ENCODE measurements around the gene RTP5.
"Not testable (repeated sequence)": the region's sequence is repeated elsewhere in the genome, so short reads cannot be mapped to it uniquely, and the experiment has no call there.

The RTP5 gene

DNA sequence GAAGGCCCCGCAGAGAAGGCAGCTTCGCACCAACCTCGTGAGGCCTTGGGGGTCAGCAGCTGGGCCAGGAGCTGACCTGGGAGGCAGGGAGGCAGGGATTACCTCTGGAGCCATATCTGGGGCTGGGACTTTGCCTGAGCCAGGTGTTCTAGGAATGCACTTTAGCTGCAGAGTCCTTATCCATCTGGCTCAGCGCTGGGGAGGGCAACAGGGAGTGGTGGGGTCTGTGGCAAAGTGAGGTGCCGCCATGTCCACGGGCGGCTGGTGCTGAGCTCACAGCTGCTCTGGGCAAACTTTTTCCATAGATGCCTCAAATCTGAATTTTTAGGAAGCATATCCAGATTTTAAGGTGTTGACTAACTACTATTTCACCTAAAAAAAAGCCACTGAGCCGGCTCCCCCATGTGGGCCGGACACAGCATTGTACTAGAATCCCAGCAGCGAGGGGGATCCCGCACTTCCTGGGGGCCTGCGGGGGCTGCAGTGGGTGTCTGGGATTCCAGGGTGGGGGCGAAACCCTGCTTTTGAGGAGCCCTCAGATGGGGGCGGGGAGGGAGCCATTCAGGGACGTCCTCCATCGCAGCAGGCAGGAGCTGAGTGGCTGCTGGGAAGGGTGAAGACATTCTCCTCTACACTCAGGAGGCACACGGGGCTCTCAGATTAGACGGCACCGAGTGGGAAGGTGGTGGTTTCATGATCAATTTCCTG, 34.6 kb downstream of the RTP5 start:
- no peak for DNase-seq

DNA sequence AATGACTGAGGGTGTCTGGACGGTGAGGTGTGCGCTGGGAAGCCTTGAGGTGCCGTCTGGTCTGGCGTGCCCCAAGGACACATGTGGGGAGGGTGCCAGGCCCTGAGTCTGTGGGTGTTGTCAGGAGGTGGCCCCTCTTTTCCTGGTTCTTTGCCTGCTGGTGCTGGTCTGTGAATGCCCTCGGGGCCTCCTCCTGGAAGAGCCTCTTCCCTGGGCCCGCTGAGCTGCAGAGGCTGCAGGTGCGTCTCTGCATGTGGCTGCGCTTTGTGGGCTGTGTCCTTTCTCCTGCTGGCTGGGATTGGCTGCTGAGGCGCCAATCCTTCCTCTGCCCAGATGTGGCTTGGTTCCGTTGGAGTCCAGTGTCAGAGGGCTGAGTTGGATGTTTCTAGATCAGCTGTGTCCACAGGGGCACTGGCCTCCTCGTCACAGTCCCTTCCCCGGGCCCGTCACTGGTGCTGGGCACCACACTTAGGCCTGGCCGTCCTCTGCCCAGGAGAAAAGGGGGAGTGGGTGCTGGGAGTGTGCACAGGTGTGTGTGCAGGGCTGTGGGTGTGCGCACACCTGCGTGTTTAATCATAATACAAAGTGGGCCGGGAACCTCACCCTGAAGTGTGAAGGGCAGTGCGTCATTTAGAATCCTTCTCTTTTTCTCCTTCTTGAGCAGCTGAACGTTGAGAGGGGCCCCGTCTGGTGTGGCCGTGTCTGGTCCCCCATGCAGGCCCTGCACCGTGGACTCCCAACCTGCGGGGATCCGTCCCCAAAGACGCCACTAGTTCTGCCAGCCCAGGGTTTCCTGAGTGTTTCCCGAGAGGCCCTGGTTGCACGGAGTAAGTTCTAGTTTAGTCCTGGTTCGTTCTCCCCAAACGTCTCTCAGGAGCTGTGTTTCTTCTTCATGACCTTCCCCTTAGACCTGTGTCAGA, 35.5 kb downstream of the RTP5 start:
- no peak for DNase-seq

DNA sequence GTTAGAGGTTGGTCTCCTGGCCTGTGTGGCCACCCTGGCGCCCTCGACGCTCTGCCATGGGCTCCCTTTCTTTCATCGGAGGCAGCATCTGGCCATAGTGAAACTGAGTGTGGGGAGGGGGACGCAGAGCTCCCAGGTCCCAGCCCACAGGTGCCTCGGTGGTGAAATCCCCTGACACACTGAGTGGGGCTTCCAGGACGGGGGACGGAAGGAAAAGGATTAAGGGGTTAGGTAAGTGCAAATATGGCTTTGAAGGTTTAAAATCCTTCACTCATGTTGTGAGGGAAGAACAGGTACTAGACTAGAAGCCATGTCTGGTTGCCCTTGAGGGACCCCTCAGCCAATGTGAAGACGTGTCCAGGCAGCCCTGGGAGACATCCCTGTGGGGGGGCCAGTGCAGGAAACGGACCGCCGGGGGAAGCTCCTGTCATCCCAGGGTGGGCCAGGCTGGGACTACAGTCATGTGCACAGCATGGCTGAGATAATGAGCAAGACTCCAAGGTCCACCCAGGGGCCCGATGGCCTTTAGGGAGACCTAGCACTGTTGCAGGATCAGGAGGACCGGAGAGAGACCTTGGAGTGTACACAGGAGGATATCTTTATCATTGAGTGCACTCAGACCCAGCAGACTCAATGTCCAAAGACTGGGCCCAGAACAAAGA, 36.3 kb downstream of the RTP5 start:
- DNase-seq: no peak

DNA sequence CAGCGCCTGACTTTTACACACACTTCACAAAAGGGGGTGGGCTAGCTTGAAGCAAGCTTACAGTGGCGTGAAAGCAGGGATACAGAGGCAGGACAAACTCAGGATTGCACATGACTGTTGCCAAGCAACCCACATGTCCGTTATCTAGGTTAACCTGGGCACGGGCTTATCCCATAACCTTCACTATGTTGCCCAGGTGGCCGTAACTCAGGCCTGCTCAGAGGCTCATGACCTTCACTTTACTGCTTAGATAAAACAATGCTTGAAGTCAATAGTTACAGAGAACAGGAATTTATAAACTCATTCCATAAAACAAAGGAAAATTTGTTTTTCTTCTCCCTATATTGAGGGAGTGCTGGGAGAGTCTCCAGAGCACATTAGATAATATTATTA, 36.8 kb downstream of the RTP5 start:
- not testable (repeated sequence) for DNase-seq

DNA sequence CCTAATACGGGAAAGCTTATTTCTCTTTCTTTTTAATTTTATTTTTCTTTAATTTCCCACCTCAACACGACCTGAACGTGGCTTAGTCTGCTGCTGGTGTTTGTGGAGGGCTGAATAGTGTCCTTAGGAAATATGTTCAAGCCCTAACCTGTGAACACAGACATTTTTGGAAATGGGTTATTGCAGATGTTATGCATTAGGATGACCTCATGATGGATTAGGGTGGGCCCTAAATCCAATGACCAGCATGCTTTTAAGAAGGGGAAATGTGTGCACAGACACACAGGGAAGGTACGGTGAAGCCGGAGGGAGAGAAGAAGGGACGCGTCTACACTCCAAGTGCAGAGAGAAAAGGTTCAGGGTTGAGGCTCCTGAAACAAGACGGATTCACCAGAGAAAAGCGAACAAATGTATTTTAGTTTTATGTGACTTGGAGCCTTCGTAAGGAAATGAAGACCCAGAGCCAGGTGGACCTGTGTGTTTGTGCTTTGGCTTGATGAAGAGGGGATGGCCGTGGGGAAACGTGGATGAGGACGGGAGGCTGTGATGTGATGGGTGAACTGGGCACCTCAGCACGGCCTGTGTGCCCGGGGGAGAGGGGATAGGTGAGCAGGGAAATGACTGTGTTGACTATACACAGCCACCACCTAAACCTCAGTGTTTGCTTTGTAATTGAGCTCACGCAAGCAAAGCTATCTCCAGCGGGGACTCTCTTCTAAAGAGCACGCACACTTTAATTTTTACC, 37.5 kb downstream of the RTP5 start:
- DNase-seq: no peak

DNA sequence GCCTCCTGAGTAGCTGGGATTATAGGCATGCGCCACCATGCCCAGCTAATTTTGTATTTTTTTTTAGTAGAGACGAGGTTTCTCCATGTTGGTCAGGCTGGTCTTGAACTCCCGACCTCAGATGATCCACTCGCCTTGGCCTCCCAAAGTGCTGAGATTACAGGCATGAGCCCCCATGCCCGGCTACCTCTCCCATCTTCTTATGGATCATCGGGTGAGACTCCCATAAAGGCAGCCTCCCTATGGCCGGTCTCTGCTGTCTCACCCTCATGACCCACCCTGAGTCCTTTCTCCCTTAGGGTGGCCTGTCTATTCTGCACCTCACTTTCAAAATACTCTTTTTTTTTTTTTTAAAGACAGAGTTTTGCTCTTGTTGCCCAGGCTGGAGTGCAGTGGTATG, 38.3 kb downstream of the RTP5 start:
- DNase-seq: not testable (repeated sequence)

DNA sequence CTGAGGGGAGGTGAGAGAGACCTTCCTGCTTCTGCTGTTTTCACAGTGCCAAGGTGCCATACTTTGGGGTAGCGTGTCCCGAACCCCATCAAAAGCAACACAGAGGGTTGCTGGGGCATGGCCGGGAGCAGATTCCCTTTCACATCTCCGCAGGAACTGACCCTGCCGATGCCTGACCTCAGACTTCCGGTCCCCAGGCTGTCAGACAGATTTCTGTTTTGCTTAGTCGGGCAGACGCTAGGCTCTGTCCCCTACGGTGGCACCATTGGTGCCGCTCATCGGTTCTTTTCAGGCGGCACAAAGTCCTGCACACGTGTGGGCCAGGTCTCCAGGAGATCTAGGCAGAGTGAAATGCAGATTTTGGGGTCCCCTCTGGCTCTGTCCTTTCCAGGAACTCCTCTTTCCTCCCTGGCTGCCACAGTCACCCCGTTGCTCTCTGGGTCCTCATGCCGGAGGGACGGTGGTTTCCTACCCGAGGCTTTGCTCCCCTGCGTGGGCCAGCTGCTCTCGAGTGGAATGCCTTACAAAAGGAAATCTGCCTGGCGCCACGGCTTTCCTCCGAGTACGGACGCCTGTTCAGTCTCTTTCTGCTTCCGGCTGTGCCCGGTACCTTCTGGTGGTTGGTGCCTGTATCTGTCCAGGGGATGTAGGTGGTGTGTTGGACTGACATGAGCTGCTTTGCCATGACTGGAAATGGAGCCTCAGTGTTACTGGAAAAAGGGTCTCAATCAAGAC, 39.3 kb downstream of the RTP5 start:
- no peak for DNase-seq

DNA sequence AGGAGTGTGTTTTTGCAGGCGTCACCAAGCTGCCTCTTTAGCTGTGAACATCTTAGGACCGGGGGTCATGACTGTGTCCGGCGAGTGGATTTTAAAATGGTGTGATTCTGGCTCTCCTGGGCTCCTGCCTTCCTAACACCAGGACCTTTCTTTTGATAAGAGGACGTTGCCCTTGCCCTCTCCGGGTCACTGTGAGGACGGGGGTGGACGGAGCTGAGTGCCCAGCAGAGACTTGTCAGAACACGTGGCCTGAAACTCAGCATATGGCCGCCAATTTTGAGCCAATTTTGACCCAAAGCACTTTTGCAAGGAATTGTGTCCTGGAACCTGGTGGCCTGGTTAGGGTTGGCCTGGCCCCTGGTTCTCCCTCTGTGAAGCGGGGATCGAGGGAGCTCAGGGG, 40.2 kb downstream of the RTP5 start:
- DNase-seq: no peak

DNA sequence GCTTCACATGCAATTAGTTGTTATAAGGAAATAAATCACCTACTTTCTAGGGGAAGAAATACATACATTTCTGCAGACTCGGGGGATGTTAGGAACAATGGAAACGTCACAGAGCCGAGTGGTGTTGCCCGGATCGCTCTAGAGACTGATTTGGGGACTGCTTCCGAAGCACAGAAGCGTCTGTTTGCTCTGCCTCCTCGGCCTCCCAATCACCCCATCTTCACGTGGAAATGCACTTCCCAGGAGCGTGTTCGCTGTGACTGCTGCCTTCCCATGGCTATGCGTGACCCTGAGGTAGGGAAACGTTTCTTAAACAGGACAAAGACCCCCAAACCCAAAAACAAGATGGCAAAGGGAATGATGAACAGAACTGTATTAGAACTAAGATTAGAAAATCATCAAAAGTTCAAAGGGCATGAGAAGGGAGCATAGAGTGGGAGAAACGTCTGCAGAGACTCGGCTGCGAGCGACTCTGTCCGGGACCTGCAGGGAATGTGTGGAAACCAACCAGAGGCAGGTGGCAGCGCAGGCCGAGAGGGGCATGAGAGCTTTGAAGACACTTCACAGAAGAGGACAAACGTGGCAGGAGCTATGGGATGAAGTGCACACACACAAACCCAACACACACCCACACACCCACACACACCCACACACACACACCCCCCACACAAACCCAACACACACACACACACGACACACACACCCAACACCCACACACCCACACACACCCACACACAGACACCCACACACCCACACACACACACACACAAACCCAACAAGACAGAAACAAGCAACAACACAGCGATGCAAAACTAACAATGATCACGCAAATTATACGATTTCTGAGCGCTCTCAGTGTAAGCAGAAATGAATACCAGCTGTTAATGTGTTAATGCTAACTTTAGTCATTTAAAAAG, 41.3 kb downstream of the RTP5 start:
- no peak for DNase-seq

DNA sequence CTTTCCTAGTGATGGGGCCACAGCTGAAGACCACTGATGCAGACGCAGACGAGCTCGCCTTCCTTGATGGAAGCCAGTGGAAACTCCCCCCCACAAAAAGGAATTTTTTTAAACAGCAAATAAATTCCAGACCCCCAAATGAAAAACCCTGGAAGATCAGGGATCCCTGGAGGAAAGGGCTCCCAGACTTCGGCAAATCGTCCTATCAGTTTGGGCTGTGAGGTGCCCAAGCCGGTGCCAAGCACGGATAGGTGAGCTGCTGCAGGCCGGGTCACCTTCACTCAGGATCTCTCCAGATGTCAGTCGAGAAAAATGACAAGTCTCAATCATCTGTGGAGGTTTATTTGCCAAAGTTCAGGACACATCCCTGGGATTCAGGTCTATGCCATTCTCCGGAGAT, 42.0 kb downstream of the RTP5 start:
- DNase-seq: no peak

DNA sequence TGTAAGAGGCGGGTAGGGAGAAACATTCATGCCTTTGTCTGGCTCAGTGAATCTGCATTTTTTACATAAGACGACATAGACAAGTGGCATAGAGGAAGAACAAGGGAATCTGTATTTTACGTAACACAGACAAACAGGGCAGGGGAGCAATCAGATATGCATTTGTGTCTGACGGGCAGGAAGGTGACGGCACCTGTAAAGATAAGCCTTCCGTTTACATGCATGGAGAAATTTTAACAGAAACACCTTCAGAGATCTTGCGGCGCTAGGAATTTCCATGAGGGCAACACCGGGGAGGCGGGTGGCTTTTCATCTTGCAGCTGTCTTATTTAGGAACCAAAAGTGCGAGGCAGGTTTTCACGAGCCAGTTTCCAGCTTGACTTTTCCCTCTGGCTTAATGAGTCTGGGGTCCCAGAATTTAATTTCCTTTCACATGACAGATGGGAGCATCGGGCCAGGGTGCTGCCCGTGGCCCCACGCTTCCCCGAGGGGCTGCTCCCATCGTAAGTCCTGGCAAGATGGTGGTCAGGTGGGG, 42.6 kb downstream of the RTP5 start:
- DNase-seq: no peak

DNA sequence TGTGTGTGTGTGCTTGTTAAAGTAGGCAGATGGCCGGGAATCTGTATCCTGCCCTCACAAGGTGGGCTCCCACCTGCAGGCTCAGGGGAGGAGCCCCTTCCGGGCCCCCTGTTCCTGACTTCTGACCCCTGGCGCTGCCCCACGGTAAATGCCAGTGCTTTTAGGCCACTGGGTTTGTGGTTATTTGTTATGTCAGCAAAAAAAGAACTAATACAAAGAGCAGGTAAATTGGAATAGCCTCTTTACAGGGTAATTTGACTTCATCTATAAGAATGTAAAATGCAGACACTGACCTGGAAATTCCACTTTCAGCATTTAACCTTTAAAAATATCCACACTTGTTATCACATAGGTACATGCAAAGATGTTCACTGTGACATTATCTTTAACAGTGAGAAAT, 44.2 kb downstream of the RTP5 start:
- no peak for DNase-seq

DNA sequence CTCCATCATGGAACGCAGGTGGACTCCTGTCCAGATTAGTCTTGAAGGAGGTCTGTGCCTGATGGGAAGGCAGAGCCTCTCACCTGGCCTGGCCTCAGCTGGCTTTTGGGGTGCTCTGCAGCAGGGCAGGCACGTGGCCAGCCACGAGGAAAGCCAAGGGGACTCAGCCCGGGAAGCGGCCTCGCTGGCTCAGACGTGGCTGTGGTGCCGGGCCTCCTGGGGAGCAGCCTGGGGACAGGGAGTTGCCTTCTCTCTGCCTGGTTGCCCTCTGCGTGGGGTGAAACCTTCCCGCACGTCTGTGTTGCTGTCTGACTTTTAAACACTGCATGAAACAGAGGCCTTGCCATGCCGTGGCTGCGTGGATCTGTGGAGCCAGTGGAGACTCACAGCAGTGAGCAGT, 45.0 kb downstream of the RTP5 start:
- DNase-seq: no peak

DNA sequence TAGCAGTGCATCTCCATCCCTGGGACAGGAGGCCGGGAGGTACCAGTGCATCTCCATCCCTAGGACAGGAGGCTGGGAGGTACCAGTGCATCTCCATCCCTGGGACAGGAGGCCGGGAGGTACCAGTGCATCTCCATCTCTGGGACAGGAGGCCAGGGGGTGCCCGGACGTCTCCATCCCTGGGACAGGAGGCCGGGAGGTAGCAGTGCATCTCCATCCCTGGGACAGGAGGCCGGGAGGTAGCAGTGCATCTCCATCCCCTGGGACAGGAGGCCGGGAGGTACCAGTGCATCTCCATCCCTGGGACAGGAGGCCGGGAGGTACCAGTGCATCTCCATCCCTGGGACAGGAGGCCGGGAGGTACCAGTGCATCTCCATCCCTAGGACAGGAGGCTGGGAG, 52.1 kb downstream of the RTP5 start:
- DNase-seq: not testable (repeated sequence)

DNA sequence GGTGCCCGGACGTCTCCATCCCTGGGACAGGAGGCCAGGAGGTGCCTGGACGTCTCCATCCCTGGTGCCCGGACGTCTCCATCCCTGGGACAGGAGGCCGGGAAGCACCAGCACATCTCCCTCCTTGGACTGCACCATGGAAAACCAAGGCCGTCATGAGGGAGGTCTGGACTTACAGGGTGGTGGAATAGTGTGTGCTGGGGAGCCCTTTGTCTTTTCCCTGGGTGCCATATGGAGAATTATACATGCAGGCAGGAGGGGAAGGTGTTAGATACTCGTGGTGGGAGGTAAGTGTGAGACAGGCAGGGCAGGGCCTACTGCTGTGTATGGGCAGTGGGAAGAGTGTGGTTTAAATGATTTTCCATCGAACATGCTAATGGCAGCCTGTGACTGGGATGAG, 52.9 kb downstream of the RTP5 start:
- no peak for DNase-seq

DNA sequence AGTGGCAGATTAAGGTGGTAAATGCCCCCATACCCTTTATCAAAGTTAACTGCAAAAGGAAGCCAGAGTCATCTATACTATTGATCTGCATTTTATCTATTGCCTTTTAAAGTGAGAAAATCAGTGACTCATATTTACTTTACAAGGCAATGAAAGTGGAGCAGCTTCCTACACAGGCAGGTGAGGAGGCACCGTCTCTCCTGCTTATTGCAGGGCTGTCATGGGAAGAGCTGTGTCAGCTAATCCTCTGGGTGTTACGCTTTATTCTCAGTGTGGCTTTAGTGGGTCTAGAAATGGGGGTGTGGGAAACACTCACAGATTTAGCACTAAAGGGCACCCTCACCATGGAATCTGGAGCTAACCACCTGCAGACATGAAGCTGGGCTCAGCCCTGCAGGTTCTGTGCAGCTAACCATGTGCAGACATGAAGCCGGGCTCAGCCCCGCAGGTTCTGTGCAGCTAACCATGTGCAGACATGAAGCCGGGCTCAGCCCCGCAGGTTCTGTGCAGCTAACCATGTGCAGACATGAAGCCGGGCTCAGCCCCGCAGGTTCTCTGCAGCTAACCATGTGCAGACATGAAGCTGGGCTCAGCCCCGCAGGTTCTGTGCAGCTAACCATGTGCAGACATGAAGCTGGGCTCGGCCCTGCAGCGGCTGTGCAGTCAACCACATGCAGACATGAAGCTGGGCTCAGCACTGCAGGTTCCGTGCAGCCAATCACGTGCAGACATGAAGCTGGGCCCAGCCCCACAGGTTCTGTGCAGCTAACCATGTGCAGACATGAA, 53.5 kb downstream of the RTP5 start:
- DNase-seq: not testable (repeated sequence)

All from RPMI8226 (cell line).